NCI-H748 treated with DMSO at 0.1 percent for 48 hours (cell line): ENCODE results near the gene POC1A.

Experiments used
- DNase-seq: peaks from one replicate; lab custom pipeline; 2025; lab: John Stamatoyannopoulos, UW

Gene POC1A

DNA sequence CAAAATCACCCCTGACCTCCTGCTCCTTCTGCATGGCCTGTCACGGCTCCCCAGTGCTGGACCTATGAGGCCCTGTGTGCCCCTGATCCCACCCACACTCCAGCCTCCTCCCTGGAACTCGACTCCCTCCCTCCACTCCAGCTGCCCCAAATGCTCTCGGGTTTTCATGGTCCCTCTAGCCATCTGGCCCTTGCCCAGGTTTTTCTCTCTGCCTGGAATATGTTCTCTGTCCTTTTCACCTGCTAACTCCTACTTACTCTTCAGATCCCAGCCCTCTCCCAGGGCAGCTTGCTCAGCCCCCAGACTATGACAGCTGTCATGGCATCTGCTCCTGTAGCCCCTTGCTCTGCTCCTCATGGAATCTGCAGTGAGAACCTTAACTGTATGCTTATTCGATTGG lies 128.2 kb downstream of the POC1A start:
- DNase-seq = no peak

DNA sequence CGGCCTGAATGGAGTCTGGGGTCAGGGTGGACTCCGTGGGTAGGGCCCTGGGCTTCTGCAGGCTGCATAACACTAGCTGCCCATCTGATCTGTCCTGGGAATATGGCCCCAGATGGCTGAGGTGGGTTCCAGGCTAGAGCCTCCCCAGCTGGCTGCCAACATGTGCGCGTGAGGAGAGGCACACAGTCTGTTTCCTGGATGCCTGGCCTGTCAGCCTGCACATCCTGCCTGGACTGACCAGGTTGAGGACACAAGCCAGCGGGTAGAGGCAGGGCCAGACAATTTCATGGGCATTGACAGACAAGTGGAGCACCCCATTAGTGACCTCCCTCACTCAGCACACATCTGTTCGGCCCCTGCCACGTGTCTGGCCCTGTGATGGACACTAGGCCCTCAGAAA lies 128.8 kb downstream of the POC1A start:
- no peak for DNase-seq
